CD4-positive, alpha-beta T cell (primary cell): ENCODE measurements around the gene ATF7IP. TPM values are rescaled to one million over a fixed set of nuclear protein-coding genes. Genes with fewer than 3 reads are reported as not detected.
"Not testable (repeated sequence)": the region's sequence is repeated elsewhere in the genome, so short reads cannot be mapped to it uniquely, and the experiment has no call there.

ENCODE experiments used
- ATAC-seq: fragments of 200-7000 bp; cut with Tn5 transposase; one replicate; pipeline ENCODE4 v1.10.0; 2022; ENCODE audit warnings: mild to moderate bottlenecking; ENCODE audit not compliant: poor library complexity
- CTCF ChIA-PET: fragments of 350-600 bp; sonication (Branson Sonifier 250); formaldehyde crosslinking; loops from one replicate; lab custom pipeline; 2021; ENCODE audit warnings: antibody characterized with exemption, inconsistent platforms; lab: Charles Lee
- POLR2A ChIA-PET: fragments of 350-600 bp; sonication (Branson Sonifier 250); formaldehyde crosslinking; loops from one replicate; lab custom pipeline; 2021; ENCODE audit warnings: antibody characterized with exemption, inconsistent platforms; lab: Charles Lee
- DNase-seq, 14 experiments: peaks; one replicate each; pipeline ENCODE4 v3.0.0-alpha.2; 2013 to 2020; ENCODE audit warnings: mixed read lengths in 2 of 14
- H3K27ac ChIP-seq, 2 donors: one replicate each; pipeline versions ENCODE4 v1.5.1 to v1.7.0; 2013; ENCODE audit warnings: low read length in 2 of 2, low read depth in 1 of 2, mild to moderate bottlenecking in 1 of 2
- H3K27me3 ChIP-seq, 2 experiments: 1 replicate in 1 of 2; 2 replicates in 1 of 2; pipeline versions ENCODE4 v1.6.1 to v1.7.0; 2013; ENCODE audit warnings: low read length in 2 of 2, control low read depth in 1 of 2, mild to moderate bottlenecking in 1 of 2, moderate library complexity in 1 of 2; ENCODE audit not compliant: insufficient read depth in 2 of 2, control insufficient read depth in 1 of 2
- H3K36me3 ChIP-seq: one replicate; pipeline ENCODE4 v1.6.1; 2013; ENCODE audit warnings: low read length, control low read depth; ENCODE audit not compliant: insufficient read depth
- H3K4me1 ChIP-seq: one replicate; pipeline ENCODE4 v1.6.1; 2013; ENCODE audit warnings: low read length, control low read depth; ENCODE audit not compliant: insufficient read depth
- H3K4me3 ChIP-seq: one replicate; pipeline ENCODE4 v1.5.1; 2013; ENCODE audit warnings: mild to moderate bottlenecking, low read length, moderate library complexity
- H3K9me3 ChIP-seq, 2 experiments: 1 replicate in 1 of 2; 2 replicates in 1 of 2; pipeline versions ENCODE4 v1.6.1 to v1.7.0; 2013; ENCODE audit warnings: low read length in 2 of 2, mild to moderate bottlenecking in 2 of 2, control low read depth in 1 of 2, moderate library complexity in 1 of 2; ENCODE audit not compliant: control insufficient read depth in 1 of 2, insufficient read depth in 1 of 2
- H3K27ac Mint-ChIP-seq: one replicate; pipeline ENCODE4 v1.8.0; 2020; ENCODE audit warnings: mixed read lengths
- H3K27me3 Mint-ChIP-seq: one replicate; pipeline ENCODE4 v1.8.0; 2021; ENCODE audit warnings: mixed read lengths
- H3K36me3 Mint-ChIP-seq: one replicate; pipeline ENCODE4 v1.8.0; 2021; ENCODE audit warnings: low read depth, mixed read lengths
- H3K4me1 Mint-ChIP-seq: one replicate; pipeline ENCODE4 v1.8.0; 2021; ENCODE audit warnings: low read depth, mixed read lengths
- H3K4me3 Mint-ChIP-seq: one replicate; pipeline ENCODE4 v1.8.0; 2020; ENCODE audit warnings: mild to moderate bottlenecking, mixed read lengths
- H3K9me3 Mint-ChIP-seq: one replicate; pipeline ENCODE4 v1.8.0; 2020; ENCODE audit warnings: mixed read lengths
- intact Hi-C, 2 experiments: fragments of 100-400 bp; cut with DNase I in 1 of 2; cut with micrococcal nuclease in 1 of 2; formaldehyde crosslinking; loops; one replicate each; pipeline versions ENCODE4 v1.15.1 to v1.9.0; 2023 to 2025; cut with DNase I, micrococcal nuclease
- total RNA-seq, 174 experiments: library from RNA in 2 of 174; stranded (reverse) in 2 of 174; gene quantifications; one replicate each; pipeline ENCODE4 v1.2.3 and lab custom pipeline; 2021 to 2026
- TF ChIP-seq, protein P1 (sequence below): fragments of 200-600 bp; IDR thresholded peaks from one replicate; pipeline ENCODE4 v1.8.0; 2022; ENCODE audit warnings: antibody characterized with exemption, mild to moderate bottlenecking

Gene ATF7IP
- total RNA-seq, 2 experiments from 2014 or later = 134 to 143 TPM

- H3K27ac Mint-ChIP-seq = peak overlapping the region; percentile 91
- peaks cover 38% of the 10 kb centered on the region for H3K36me3 Mint-ChIP-seq
- ChIA-PET POLR2A (interaction anchor here (1.5 to 3.3 kb wide), 5 partner anchors 9 to 37 kb away, joined by 5 to 18 read pairs (median 6); partner anchors contain the start of gene ATF7IP), CTCF (interaction anchor here (0.9 to 1.6 kb wide), 5 partner anchors 12 to 37 kb away, joined by 3 to 6 read pairs (median 4); partner anchors contain the start of gene ATF7IP)
- intact Hi-C loops = loop anchor here (1.0 to 10.0 kb wide), 3 partner anchors 7 to 372 kb away; a partner anchor contains a TSS
- H3K4me3 Mint-ChIP-seq = peak overlapping the region; percentile 75
- Histone ChIP-seq H3K4me1 (peaks cover 36% of the 10 kb centered on the region), H3K36me3 (peaks cover 5% of the 10 kb centered on the region), H3K9me3 (no peaks in the 10 kb centered on the region), H3K4me3 (no peak overlapping the region), H3K27me3 (no peaks in the 10 kb centered on the region), H3K27ac (peak overlapping the region in 1 of 2 donors; percentile 55)
- H3K4me1 Mint-ChIP-seq = peaks cover 79% of the 10 kb centered on the region
- H3K27me3 Mint-ChIP-seq = no peaks in the 10 kb centered on the region
- peaks cover 2% of the 10 kb centered on the region for H3K9me3 Mint-ChIP-seq
- TF ChIP-seq, protein P1, sequence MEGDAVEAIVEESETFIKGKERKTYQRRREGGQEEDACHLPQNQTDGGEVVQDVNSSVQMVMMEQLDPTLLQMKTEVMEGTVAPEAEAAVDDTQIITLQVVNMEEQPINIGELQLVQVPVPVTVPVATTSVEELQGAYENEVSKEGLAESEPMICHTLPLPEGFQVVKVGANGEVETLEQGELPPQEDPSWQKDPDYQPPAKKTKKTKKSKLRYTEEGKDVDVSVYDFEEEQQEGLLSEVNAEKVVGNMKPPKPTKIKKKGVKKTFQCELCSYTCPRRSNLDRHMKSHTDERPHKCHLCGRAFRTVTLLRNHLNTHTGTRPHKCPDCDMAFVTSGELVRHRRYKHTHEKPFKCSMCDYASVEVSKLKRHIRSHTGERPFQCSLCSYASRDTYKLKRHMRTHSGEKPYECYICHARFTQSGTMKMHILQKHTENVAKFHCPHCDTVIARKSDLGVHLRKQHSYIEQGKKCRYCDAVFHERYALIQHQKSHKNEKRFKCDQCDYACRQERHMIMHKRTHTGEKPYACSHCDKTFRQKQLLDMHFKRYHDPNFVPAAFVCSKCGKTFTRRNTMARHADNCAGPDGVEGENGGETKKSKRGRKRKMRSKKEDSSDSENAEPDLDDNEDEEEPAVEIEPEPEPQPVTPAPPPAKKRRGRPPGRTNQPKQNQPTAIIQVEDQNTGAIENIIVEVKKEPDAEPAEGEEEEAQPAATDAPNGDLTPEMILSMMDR = no peak
- no peak for ATAC-seq
- DNase-seq = no peak
Measured at GRCh38 chr12:14402697-14403096, 37.2 kb downstream of the ATF7IP start.

GRCh38 chr12:14403293-14403692, 37.8 kb downstream of the ATF7IP start:
- POLR2A ChIA-PET = interaction anchor here (1.0 to 3.3 kb wide), 4 partner anchors 9 to 37 kb away, joined by 3 to 18 read pairs (median 6); partner anchors contain the start of gene ATF7IP
- Mint-ChIP-seq H3K4me3 (peak overlapping the region; percentile 69), H3K36me3 (peaks cover 42% of the 10 kb centered on the region), H3K27me3 (no peaks in the 10 kb centered on the region), H3K27ac (peak overlapping the region; percentile 91), H3K4me1 (peaks cover 77% of the 10 kb centered on the region), H3K9me3 (peaks cover 4% of the 10 kb centered on the region)
- TF ChIP-seq, protein P1 = no peak
- no peak overlapping the region for H3K4me3 ChIP-seq
- ATAC-seq (peak; percentile 12), DNase-seq (no peak)
- no peaks in the 10 kb centered on the region for H3K9me3 ChIP-seq
- H3K27me3 ChIP-seq = no peaks in the 10 kb centered on the region
- peak overlapping the region in 1 of 2 donors; percentile 55 for H3K27ac ChIP-seq
- intact Hi-C loops = loop anchor here (1.0 to 10.0 kb wide), 3 partner anchors 8 to 372 kb away; a partner anchor contains a TSS
- H3K36me3 ChIP-seq = peaks cover 5% of the 10 kb centered on the region
- H3K4me1 ChIP-seq = peaks cover 36% of the 10 kb centered on the region
- CTCF ChIA-PET = interaction anchor here (1.1 to 1.6 kb wide), 3 partner anchors 9 to 32 kb away, joined by 3 to 4 read pairs (median 4); no protein-coding TSS in a partner anchor

- Histone ChIP-seq H3K36me3 (peaks cover 5% of the 10 kb centered on the region), H3K27me3 (no peaks in the 10 kb centered on the region), H3K4me1 (peaks cover 36% of the 10 kb centered on the region), H3K27ac (peak overlapping the region in 1 of 2 donors; percentile 55), H3K4me3 (no peak overlapping the region), H3K9me3 (no peaks in the 10 kb centered on the region)
- peak overlapping the region; percentile 69 for H3K4me3 Mint-ChIP-seq
- TF ChIP-seq, protein P1 = no peak
- intact Hi-C loops = loop anchor here (1.0 to 10.0 kb wide), 3 partner anchors 8 to 371 kb away; a partner anchor contains a TSS
- peak in 4 of 14 experiments; percentile 16 to 85 (median 80) for DNase-seq
- peaks cover 47% of the 10 kb centered on the region for H3K36me3 Mint-ChIP-seq
- ChIA-PET POLR2A (interaction anchor here (1.0 to 3.3 kb wide), 4 partner anchors 8 to 38 kb away, joined by 3 to 18 read pairs (median 6); partner anchors contain the start of gene ATF7IP), CTCF (interaction anchor here (0.7 to 1.6 kb wide), 3 partner anchors 9 to 32 kb away, joined by 3 to 4 read pairs (median 4); no protein-coding TSS in a partner anchor)
- H3K27me3 Mint-ChIP-seq = no peaks in the 10 kb centered on the region
- peaks cover 77% of the 10 kb centered on the region for H3K4me1 Mint-ChIP-seq
- peaks cover 6% of the 10 kb centered on the region for H3K9me3 Mint-ChIP-seq
- peak overlapping the region; percentile 91 for H3K27ac Mint-ChIP-seq
- ATAC-seq = peak; percentile 74
Measured at GRCh38 chr12:14403711-14404196, 38.3 kb downstream of the ATF7IP start.

- Mint-ChIP-seq H3K27ac (peak overlapping the region; percentile 91), H3K4me1 (peaks cover 77% of the 10 kb centered on the region), H3K36me3 (peaks cover 58% of the 10 kb centered on the region)
- POLR2A ChIA-PET = interaction anchor here (1.0 kb wide), 1 partner anchor 11 kb away, joined by 3 read pairs; no protein-coding TSS in a partner anchor
- H3K9me3 ChIP-seq, ATAC-seq, H3K36me3 ChIP-seq, H3K27me3 ChIP-seq, CTCF ChIA-PET, H3K9me3 Mint-ChIP-seq, H3K4me3 Mint-ChIP-seq, H3K27me3 Mint-ChIP-seq, H3K27ac ChIP-seq, DNase-seq, H3K4me3 ChIP-seq: not testable (repeated sequence)
- H3K4me1 ChIP-seq = peaks cover 36% of the 10 kb centered on the region
- intact Hi-C loops = loop anchor here in 1 of 2 experiments (10.0 kb wide), 1 partner anchor 369 kb away; a partner anchor contains a TSS
Measured at GRCh38 chr12:14405407-14405806, 39.9 kb downstream of the ATF7IP start.
